Karpas-422 (cell line): ENCODE measurements around the gene SERPINH1. TPM values are rescaled to one million over a fixed set of nuclear protein-coding genes. Genes with fewer than 3 reads are reported as not detected.

Experiments
- DNase-seq: peaks from one replicate; pipeline ENCODE4 v3.0.0-alpha.2; 2015
- H2AFZ ChIP-seq: fragments of 200-600 bp; sonication (generic); 2 replicates; pipeline ENCODE4 v1.6.1; 2014; ENCODE audit warnings: antibody characterized with exemption, low read length, mixed read lengths
- H3K27ac ChIP-seq: fragments of 200-600 bp; sonication (generic); 2 replicates; pipeline ENCODE4 v1.5.1; 2014; ENCODE audit warnings: mild to moderate bottlenecking, low read length, moderate library complexity
- H3K27me3 ChIP-seq: fragments of 200-600 bp; sonication (generic); 2 replicates; pipeline ENCODE4 v1.6.1; 2014; ENCODE audit warnings: low read length, mixed read lengths
- H3K36me3 ChIP-seq: fragments of 200-600 bp; sonication (generic); 2 replicates; pipeline ENCODE4 v1.6.1; 2014; ENCODE audit warnings: low read length, mixed read lengths; ENCODE audit not compliant: insufficient read depth
- H3K4me1 ChIP-seq: fragments of 200-600 bp; sonication (generic); 2 replicates; pipeline ENCODE4 v1.6.1; 2014; ENCODE audit warnings: mild to moderate bottlenecking, low read length, mixed read lengths
- H3K4me2 ChIP-seq: fragments of 200-600 bp; sonication (generic); 2 replicates; pipeline ENCODE4 v1.6.1; 2014; ENCODE audit warnings: low read length, low read depth, mild to moderate bottlenecking; ENCODE audit not compliant: poor library complexity, severe bottlenecking
- H3K4me3 ChIP-seq: fragments of 200-600 bp; sonication (generic); 2 replicates; pipeline ENCODE4 v1.5.1; 2014; ENCODE audit warnings: mild to moderate bottlenecking, antibody characterized with exemption, low read length, mixed read lengths
- H3K79me2 ChIP-seq: fragments of 200-600 bp; sonication (generic); 2 replicates; pipeline ENCODE4 v1.6.1; 2014; ENCODE audit warnings: mild to moderate bottlenecking, low read length, mixed read lengths
- H3K9ac ChIP-seq: fragments of 200-600 bp; sonication (generic); 2 replicates; pipeline ENCODE4 v1.6.0; 2014; ENCODE audit warnings: low read length
- H3K9me2 ChIP-seq: fragments of 200-600 bp; sonication (generic), shearing (Covaris generic); replicated peaks from 2 replicates; pipeline ENCODE4 v1.6.0; 2014; ENCODE audit warnings: mild to moderate bottlenecking, low read length, moderate library complexity; ENCODE audit not compliant: insufficient read depth
- H3K9me3 ChIP-seq: fragments of 300-700, 200-600 bp; sonication (generic); 2 replicates; pipeline ENCODE4 v1.6.1; 2014; ENCODE audit warnings: low read length, mixed read lengths
- H4K20me1 ChIP-seq: fragments of 200-600 bp; sonication (generic); 2 replicates; pipeline ENCODE4 v1.6.1; 2014; ENCODE audit warnings: mild to moderate bottlenecking, antibody characterized with exemption, low read length, low read depth; ENCODE audit not compliant: insufficient read depth
- total RNA-seq: library from RNA; depleted of rRNA; stranded (reverse); fragments of >200 nt; shearing (Covaris generic); gene quantifications from 2 replicates; pipeline ENCODE4 v1.2.3, GENCODE V29; 2014; ENCODE audit warnings: low replicate concordance; rRNA removed

SERPINH1 gene
- total RNA-seq: 10.5 and 16.1 TPM in 2 replicates

DNA sequence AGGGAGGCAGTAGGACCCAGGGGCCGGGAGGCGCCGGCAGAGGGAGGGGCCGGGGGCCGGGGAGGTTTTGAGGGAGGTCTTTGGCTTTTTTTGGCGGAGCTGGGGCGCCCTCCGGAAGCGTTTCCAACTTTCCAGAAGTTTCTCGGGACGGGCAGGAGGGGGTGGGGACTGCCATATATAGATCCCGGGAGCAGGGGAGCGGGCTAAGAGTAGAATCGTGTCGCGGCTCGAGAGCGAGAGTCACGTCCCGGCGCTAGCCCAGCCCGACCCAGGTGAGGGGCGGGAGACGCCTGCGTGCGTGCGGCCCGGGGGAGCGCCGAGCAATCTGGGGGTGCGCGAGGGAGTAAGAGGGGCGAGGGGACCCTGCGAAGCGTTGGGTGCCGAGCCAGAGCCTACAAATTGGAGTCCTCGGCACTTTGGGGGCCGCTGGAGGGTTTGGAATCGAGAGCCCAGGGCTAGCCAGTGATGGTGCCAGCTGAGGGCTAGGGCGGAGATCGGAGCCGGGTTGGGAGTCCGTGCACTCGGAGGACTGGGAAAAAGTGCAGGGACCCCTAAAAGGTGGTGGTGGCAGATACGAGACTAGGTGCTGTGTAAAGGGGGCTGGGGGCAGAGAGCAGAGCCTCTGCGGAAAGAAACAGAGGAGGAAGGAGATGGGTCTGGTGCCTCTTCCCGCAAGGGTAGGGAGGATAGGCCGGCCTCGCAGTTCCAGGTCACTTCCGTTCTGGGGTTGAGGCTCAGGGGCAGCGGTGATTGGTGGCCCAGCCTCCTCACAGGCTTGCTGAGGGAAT, at the start of gene SERPINH1:
Gene SERPINH1, plus strand, starts transcription at position 206 of the 788 bp plus-strand sequence. CDS start 4,097 bp downstream, outside the sequence.
- no peaks in the 10 kb centered on the region for H3K27me3 ChIP-seq
- H3K27ac ChIP-seq: peak within 1 kb of the TSS; percentile 67
- H3K79me2 ChIP-seq: no peaks in the 10 kb centered on the region
- peaks cover 16% of the 10 kb centered on the region for H3K4me1 ChIP-seq
- peak within 1 kb of the TSS; percentile 73 for H3K4me2 ChIP-seq
- no peaks in the 10 kb centered on the region for H3K36me3 ChIP-seq
- peak within 1 kb of the TSS; percentile 74 for H3K4me3 ChIP-seq
- no peaks in the 10 kb centered on the region for H4K20me1 ChIP-seq
- DNase-seq: peak; percentile 90
- peak within 1 kb of the TSS; percentile 61; the same call in 1 of the 2 replicates for H2AFZ ChIP-seq
- H3K9ac ChIP-seq: peak within 1 kb of the TSS; percentile 81
- no peaks in the 10 kb centered on the region for H3K9me3 ChIP-seq
- no peaks in the 10 kb centered on the region for H3K9me2 ChIP-seq

DNA sequence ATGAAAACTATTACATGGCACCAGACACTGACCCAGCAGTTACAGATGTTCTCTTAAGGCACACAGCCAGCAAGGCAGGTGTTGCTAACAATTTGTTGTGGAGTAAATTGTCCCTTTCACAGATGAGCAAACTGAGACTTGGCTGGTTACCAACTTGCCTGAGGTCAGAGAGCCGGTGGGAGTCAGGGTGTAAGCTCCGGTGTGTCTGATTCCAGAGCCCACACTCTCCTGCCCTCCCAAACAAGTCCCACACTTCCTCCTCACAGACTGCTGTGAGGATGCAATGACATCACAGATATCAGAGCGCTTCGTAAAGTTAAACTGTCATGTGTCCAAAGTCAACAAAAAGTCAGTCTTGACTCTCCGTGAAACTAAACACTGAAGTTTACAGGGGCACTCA, 48.8 kb upstream of the SERPINH1 start:
- H3K4me3 ChIP-seq: no peak overlapping the region
- peaks cover 100% of the 10 kb centered on the region for H3K4me1 ChIP-seq
- H3K79me2 ChIP-seq: peaks cover 96% of the 10 kb centered on the region
- peak overlapping the region; percentile 58 for H3K9ac ChIP-seq
- H3K27me3 ChIP-seq: no peaks in the 10 kb centered on the region
- peaks cover 28% of the 10 kb centered on the region for H3K36me3 ChIP-seq
- no peaks in the 10 kb centered on the region for H3K9me2 ChIP-seq
- no peak for DNase-seq
- H2AFZ ChIP-seq: no peak overlapping the region
- H3K27ac ChIP-seq: peak overlapping the region; percentile 99
- no peaks in the 10 kb centered on the region for H3K9me3 ChIP-seq
- H4K20me1 ChIP-seq: no peaks in the 10 kb centered on the region
- peak overlapping the region; percentile 53 for H3K4me2 ChIP-seq

- Histone ChIP-seq H3K27me3 (no peaks in the 10 kb centered on the region), H2AFZ (no peak overlapping the region), H3K4me3 (peak overlapping the region; percentile 43; the same call in 1 of the 2 replicates), H3K9me2 (no peaks in the 10 kb centered on the region), H3K4me2 (peak overlapping the region; percentile 53), H3K27ac (peak overlapping the region; percentile 99), H3K36me3 (peaks cover 28% of the 10 kb centered on the region), H3K4me1 (peaks cover 100% of the 10 kb centered on the region), H3K9ac (peak overlapping the region; percentile 58), H3K79me2 (peaks cover 97% of the 10 kb centered on the region), H3K9me3 (no peaks in the 10 kb centered on the region), H4K20me1 (no peaks in the 10 kb centered on the region; the same call in 1 of the 2 replicates)
- peak; percentile 85 for DNase-seq
These were observed 47.5 kb upstream of the SERPINH1 start for GRCh38 chr11:75514596-75514995.

- H4K20me1 ChIP-seq: peaks cover 6% of the 10 kb centered on the region; the same call in 1 of the 2 replicates
- H3K4me3 ChIP-seq: peak overlapping the region; percentile 43; the same call in 1 of the 2 replicates
- no peaks in the 10 kb centered on the region for H3K9me3 ChIP-seq
- peak overlapping the region; percentile 53 for H3K4me2 ChIP-seq
- no peaks in the 10 kb centered on the region for H3K9me2 ChIP-seq
- peak overlapping the region; percentile 99 for H3K27ac ChIP-seq
- no peak overlapping the region for H2AFZ ChIP-seq
- peaks cover 28% of the 10 kb centered on the region for H3K36me3 ChIP-seq
- DNase-seq: no peak
- H3K4me1 ChIP-seq: peaks cover 100% of the 10 kb centered on the region
- peaks cover 99% of the 10 kb centered on the region for H3K79me2 ChIP-seq
- no peaks in the 10 kb centered on the region for H3K27me3 ChIP-seq
- peak overlapping the region; percentile 53 for H3K9ac ChIP-seq
These were observed 45.9 kb upstream of the SERPINH1 start for GRCh38 chr11:75516140-75516539.

DNA sequence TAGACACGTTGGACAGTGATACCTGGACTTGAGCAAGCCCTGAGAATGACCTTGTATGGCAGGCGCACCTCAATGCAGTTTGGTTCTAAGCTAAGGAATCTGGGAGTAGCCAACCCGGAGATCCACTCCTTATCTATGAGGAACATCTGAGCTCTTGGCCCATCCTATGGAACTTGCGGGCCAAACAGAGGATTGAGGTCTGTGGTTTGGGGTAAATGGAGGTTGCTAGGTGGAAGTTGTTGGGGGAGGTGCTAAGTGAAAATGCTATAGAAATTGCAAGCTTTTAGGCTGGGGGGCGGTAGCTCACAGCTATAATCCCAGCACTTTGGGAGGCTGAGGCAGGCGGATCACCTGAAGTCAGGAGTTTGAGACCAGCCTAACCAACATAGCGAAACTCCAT, 45.2 kb upstream of the SERPINH1 start:
- peaks cover 14% of the 10 kb centered on the region for H4K20me1 ChIP-seq
- H3K27ac ChIP-seq: peak overlapping the region; percentile 99
- no peaks in the 10 kb centered on the region for H3K9me3 ChIP-seq
- peaks cover 100% of the 10 kb centered on the region for H3K4me1 ChIP-seq
- H3K9me2 ChIP-seq: no peaks in the 10 kb centered on the region
- H3K27me3 ChIP-seq: no peaks in the 10 kb centered on the region
- H2AFZ ChIP-seq: no peak overlapping the region
- peak overlapping the region; percentile 53 for H3K4me2 ChIP-seq
- peaks cover 99% of the 10 kb centered on the region for H3K79me2 ChIP-seq
- peaks cover 33% of the 10 kb centered on the region for H3K36me3 ChIP-seq
- no peak overlapping the region for H3K4me3 ChIP-seq
- H3K9ac ChIP-seq: peak overlapping the region; percentile 53; the same call in 1 of the 2 replicates
- no peak for DNase-seq

DNA sequence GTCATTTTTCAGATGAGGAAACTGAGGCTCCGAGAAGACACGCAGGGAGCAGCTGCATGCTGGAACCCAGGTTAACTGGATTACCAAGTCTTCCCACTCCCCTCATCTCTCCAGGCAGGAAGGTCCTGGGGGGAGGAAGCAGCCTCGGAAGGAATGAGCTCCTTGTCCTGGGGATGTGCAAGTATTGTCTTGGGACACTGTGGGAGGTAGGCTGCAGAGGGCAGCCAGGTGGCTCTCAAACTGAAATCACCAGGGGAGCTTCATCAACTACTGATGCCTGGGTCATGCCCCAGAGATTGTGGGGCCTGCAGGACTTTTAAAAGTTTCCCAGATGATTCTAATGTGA, 43.9 kb upstream of the SERPINH1 start:
- H3K27me3 ChIP-seq: no peaks in the 10 kb centered on the region
- H3K9me2 ChIP-seq: no peaks in the 10 kb centered on the region
- peak overlapping the region; percentile 99 for H3K27ac ChIP-seq
- H3K9ac ChIP-seq: peak overlapping the region; percentile 97
- H2AFZ ChIP-seq: no peak overlapping the region
- no peak for DNase-seq
- H3K4me2 ChIP-seq: peak overlapping the region; percentile 80
- H3K9me3 ChIP-seq: no peaks in the 10 kb centered on the region
- peaks cover 21% of the 10 kb centered on the region for H4K20me1 ChIP-seq
- peaks cover 99% of the 10 kb centered on the region for H3K79me2 ChIP-seq
- peaks cover 100% of the 10 kb centered on the region for H3K4me1 ChIP-seq
- peaks cover 29% of the 10 kb centered on the region for H3K36me3 ChIP-seq
- H3K4me3 ChIP-seq: no peak overlapping the region

- H3K4me2 ChIP-seq: peak overlapping the region; percentile 80
- peaks cover 100% of the 10 kb centered on the region for H3K4me1 ChIP-seq
- DNase-seq: no peak
- peak overlapping the region; percentile 97 for H3K9ac ChIP-seq
- peaks cover 99% of the 10 kb centered on the region for H3K79me2 ChIP-seq
- H3K9me3 ChIP-seq: no peaks in the 10 kb centered on the region
- H3K4me3 ChIP-seq: no peak overlapping the region; the same call in 1 of the 2 replicates
- H3K27me3 ChIP-seq: no peaks in the 10 kb centered on the region
- no peaks in the 10 kb centered on the region for H3K9me2 ChIP-seq
- peak overlapping the region; percentile 99 for H3K27ac ChIP-seq
- H4K20me1 ChIP-seq: peaks cover 21% of the 10 kb centered on the region
- peaks cover 21% of the 10 kb centered on the region for H3K36me3 ChIP-seq
- H2AFZ ChIP-seq: no peak overlapping the region
These were observed 43.0 kb upstream of the SERPINH1 start for GRCh38 chr11:75518771-75519653.
